A549 (cell line): ENCODE results near the gene GMDS.

Source experiments
- BHLHE40 ChIP-seq: IDR thresholded peaks from 2 replicates; pipeline ENCODE4 v1.6.1; 2012; ENCODE audit warnings: low read depth, low read length, inconsistent platforms
- CTCF ChIP-seq: fragments of >200 bp; sonication (Bioruptor Twin); formaldehyde crosslinking; IDR thresholded peaks from 3 replicates; pipeline ENCODE4 v1.5.1; 2016
- E2F6 ChIP-seq: IDR thresholded peaks from 2 replicates; pipeline ENCODE4 v1.6.1; 2012; ENCODE audit warnings: low read depth, borderline replicate concordance
- ESRRA ChIP-seq: fragments of 150-350 bp; IDR thresholded peaks from 2 replicates; pipeline ENCODE4 v1.6.1; 2014; ENCODE audit warnings: mild to moderate bottlenecking, low read length, borderline replicate concordance
- FOSB ChIP-seq: fragments of 250-450 bp; sonication (Bioruptor Pico); IDR thresholded peaks from 2 replicates; pipeline ENCODE4 v1.5.0; 2020; ENCODE audit warnings: mild to moderate bottlenecking, moderate library complexity
- HEYL ChIP-seq: fragments of 250-450 bp; sonication (Bioruptor Pico); IDR thresholded peaks from 2 replicates; pipeline ENCODE4 v1.8.0; 2021; ENCODE audit warnings: mild to moderate bottlenecking, moderate library complexity
- MYC ChIP-seq: IDR thresholded peaks from 2 replicates; pipeline ENCODE4 v1.6.1; 2012; ENCODE audit warnings: mild to moderate bottlenecking, inconsistent platforms, low read length, improper control_type of control experiment, borderline replicate concordance
- NR3C1 ChIP-seq: fragments of >200 bp; sonication (Bioruptor Twin); formaldehyde crosslinking; IDR thresholded peaks from 3 replicates; pipeline ENCODE4 v1.6.1; 2017
- POLR2A ChIP-seq: IDR thresholded peaks from 2 replicates; pipeline ENCODE4 v1.6.1; 2012; ENCODE audit warnings: mild to moderate bottlenecking, low read length
- POLR2AphosphoS2 ChIP-seq: conservative IDR thresholded peaks from 2 replicates; pipeline ENCODE4 v1.6.1; 2012; ENCODE audit warnings: low read length, improper control_type of control experiment, inconsistent platforms
- RARB ChIP-seq: fragments of 250-450 bp; sonication (Bioruptor Pico); IDR thresholded peaks from 2 replicates; pipeline ENCODE4 v1.8.0; 2021; ENCODE audit warnings: mild to moderate bottlenecking, moderate library complexity
- REST ChIP-seq: fragments of 200-600 bp; sonication (generic); IDR thresholded peaks from 2 replicates; pipeline ENCODE4 v1.6.1; 2016; ENCODE audit warnings: antibody characterized with exemption, mild to moderate bottlenecking, moderate library complexity
- USF2 ChIP-seq: fragments of 450-650 bp; IDR thresholded peaks from 2 replicates; pipeline ENCODE4 v1.6.1; 2014; ENCODE audit warnings: antibody characterized with exemption
- ZFP36 ChIP-seq: fragments of 450-650 bp; IDR thresholded peaks from 2 replicates; pipeline ENCODE4 v1.6.1; 2014; ENCODE audit warnings: borderline replicate concordance; ENCODE audit not compliant: partially characterized antibody

- no peak for TF ChIP-seq CTCF
- TF ChIP-seq USF2, result no peak
- TF ChIP-seq REST, result no peak
- no peak for TF ChIP-seq ZFP36
- no peak for TF ChIP-seq POLR2A
- TF ChIP-seq HEYL (CRISPR knock-in tag), result no peak
- TF ChIP-seq POLR2AphosphoS2, result no peak
- no peak for TF ChIP-seq RARB (CRISPR knock-in tag)
- no peak for TF ChIP-seq FOSB
- TF ChIP-seq ESRRA, result no peak
- TF ChIP-seq BHLHE40, result no peak
- TF ChIP-seq E2F6, result no peak
- TF ChIP-seq NR3C1, result no peak
- no peak for TF ChIP-seq MYC
Measured at GRCh38 chr6:1958257-1958656, 287.1 kb downstream of the GMDS start.
